ENCODE results near the gene L2HGDH.

DNA sequence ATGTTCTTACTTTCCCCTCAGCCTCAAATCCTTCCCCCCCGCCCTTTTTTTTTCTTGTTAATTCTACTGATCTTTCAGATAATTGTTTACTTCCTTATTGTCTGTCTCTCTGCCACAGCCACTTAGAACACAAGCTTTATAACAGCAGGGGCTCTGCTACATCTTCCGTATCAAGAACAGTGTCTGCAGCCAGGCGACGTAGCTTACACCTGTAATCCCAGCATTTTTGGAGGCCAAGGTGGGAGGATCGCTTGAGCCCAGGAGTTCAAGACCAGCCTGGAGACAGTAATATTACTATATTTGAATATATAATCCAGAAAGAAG, 86.1 kb downstream of the L2HGDH start:
- TF ChIP-seq, protein P1, sequence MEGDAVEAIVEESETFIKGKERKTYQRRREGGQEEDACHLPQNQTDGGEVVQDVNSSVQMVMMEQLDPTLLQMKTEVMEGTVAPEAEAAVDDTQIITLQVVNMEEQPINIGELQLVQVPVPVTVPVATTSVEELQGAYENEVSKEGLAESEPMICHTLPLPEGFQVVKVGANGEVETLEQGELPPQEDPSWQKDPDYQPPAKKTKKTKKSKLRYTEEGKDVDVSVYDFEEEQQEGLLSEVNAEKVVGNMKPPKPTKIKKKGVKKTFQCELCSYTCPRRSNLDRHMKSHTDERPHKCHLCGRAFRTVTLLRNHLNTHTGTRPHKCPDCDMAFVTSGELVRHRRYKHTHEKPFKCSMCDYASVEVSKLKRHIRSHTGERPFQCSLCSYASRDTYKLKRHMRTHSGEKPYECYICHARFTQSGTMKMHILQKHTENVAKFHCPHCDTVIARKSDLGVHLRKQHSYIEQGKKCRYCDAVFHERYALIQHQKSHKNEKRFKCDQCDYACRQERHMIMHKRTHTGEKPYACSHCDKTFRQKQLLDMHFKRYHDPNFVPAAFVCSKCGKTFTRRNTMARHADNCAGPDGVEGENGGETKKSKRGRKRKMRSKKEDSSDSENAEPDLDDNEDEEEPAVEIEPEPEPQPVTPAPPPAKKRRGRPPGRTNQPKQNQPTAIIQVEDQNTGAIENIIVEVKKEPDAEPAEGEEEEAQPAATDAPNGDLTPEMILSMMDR (IDR thresholded peaks at IDR 0.05), result no peak
- TF ChIP-seq POLR2A (IDR thresholded peaks at IDR 0.05), result no peak
